Glutamatergic neuron (in vitro differentiated cells): ENCODE data around the gene SLC30A2. TPM values are rescaled to one million over a fixed set of nuclear protein-coding genes. Genes with fewer than 3 reads are reported as not detected.

Source experiments
- DNase-seq: peaks from one replicate; pipeline ENCODE4 v3.0.0; 2022
- H3K27ac Mint-ChIP-seq: one replicate; pipeline ENCODE4 v1.8.0; 2020; ENCODE audit warnings: mild to moderate bottlenecking, mixed read lengths, inconsistent platforms; ENCODE audit not compliant: unreplicated experiment
- H3K27me3 Mint-ChIP-seq: one replicate; pipeline ENCODE4 v1.8.0; 2020; ENCODE audit warnings: mild to moderate bottlenecking, moderate library complexity, mixed read lengths, inconsistent platforms; ENCODE audit not compliant: unreplicated experiment
- H3K36me3 Mint-ChIP-seq: one replicate; pipeline ENCODE4 v1.8.0; 2020; ENCODE audit warnings: mild to moderate bottlenecking, mixed read lengths, inconsistent platforms; ENCODE audit not compliant: unreplicated experiment
- H3K4me1 Mint-ChIP-seq: one replicate; pipeline ENCODE4 v1.8.0; 2020; ENCODE audit warnings: mild to moderate bottlenecking, low read depth, mixed read lengths, inconsistent platforms; ENCODE audit not compliant: unreplicated experiment
- H3K4me3 Mint-ChIP-seq: one replicate; pipeline ENCODE4 v1.8.0; 2020; ENCODE audit warnings: mild to moderate bottlenecking, mixed read lengths, inconsistent platforms; ENCODE audit not compliant: unreplicated experiment
- H3K9me3 Mint-ChIP-seq: one replicate; pipeline ENCODE4 v1.8.0; 2020; ENCODE audit warnings: mild to moderate bottlenecking, moderate library complexity, mixed read lengths, inconsistent platforms; ENCODE audit not compliant: unreplicated experiment
- total RNA-seq: library from RNA; stranded (reverse); fragmentation: NEBNext Ultra II Directional; extraction: Animal tissue kit (Norgen Biotek cat#: 25700); gene quantifications from one replicate; pipeline ENCODE4 v1.2.1, GENCODE V29; 2021; ENCODE audit not compliant: unreplicated experiment
- TF ChIP-seq, protein P1 (sequence below): fragments of 200-600 bp; sonication (generic); IDR thresholded peaks from one replicate; pipeline ENCODE4 v1.5.0; 2021; ENCODE audit not compliant: partially characterized antibody, unreplicated experiment

SLC30A2 gene
- total RNA-seq, 1 donor from 2014 or later = not detected

GRCh38 chr1:26017606-26018005 is 28.3 kb downstream of the SLC30A2 start:
- H3K36me3 Mint-ChIP-seq = no peaks in the 10 kb centered on the region
- TF ChIP-seq, protein P1, sequence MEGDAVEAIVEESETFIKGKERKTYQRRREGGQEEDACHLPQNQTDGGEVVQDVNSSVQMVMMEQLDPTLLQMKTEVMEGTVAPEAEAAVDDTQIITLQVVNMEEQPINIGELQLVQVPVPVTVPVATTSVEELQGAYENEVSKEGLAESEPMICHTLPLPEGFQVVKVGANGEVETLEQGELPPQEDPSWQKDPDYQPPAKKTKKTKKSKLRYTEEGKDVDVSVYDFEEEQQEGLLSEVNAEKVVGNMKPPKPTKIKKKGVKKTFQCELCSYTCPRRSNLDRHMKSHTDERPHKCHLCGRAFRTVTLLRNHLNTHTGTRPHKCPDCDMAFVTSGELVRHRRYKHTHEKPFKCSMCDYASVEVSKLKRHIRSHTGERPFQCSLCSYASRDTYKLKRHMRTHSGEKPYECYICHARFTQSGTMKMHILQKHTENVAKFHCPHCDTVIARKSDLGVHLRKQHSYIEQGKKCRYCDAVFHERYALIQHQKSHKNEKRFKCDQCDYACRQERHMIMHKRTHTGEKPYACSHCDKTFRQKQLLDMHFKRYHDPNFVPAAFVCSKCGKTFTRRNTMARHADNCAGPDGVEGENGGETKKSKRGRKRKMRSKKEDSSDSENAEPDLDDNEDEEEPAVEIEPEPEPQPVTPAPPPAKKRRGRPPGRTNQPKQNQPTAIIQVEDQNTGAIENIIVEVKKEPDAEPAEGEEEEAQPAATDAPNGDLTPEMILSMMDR = no peak
- no peaks in the 10 kb centered on the region for H3K9me3 Mint-ChIP-seq
- DNase-seq = no peak
- H3K27me3 Mint-ChIP-seq = peaks cover 10% of the 10 kb centered on the region
- peaks cover 24% of the 10 kb centered on the region for H3K4me1 Mint-ChIP-seq
- peak overlapping the region; percentile 68 for H3K27ac Mint-ChIP-seq
- no peak overlapping the region for H3K4me3 Mint-ChIP-seq

GRCh38 chr1:26016953-26017545 is 28.9 kb downstream of the SLC30A2 start:
- peak overlapping the region; percentile 80 for H3K27ac Mint-ChIP-seq
- H3K36me3 Mint-ChIP-seq = no peaks in the 10 kb centered on the region
- no peaks in the 10 kb centered on the region for H3K9me3 Mint-ChIP-seq

GRCh38 chr1:26016258-26016952 is 29.5 kb downstream of the SLC30A2 start:
- no peaks in the 10 kb centered on the region for H3K9me3 Mint-ChIP-seq
- H3K4me3 Mint-ChIP-seq = peak overlapping the region; percentile 15
- TF ChIP-seq, protein P1 = no peak
- peaks cover 8% of the 10 kb centered on the region for H3K27me3 Mint-ChIP-seq
- no peaks in the 10 kb centered on the region for H3K36me3 Mint-ChIP-seq
- H3K4me1 Mint-ChIP-seq = peaks cover 20% of the 10 kb centered on the region
- no peak for DNase-seq
- H3K27ac Mint-ChIP-seq = peak overlapping the region; percentile 80

More at GRCh38 chr1:26016953-26017545, 28.9 kb downstream of the SLC30A2 start:
- Mint-ChIP-seq H3K27me3 (peaks cover 10% of the 10 kb centered on the region), H3K4me3 (no peak overlapping the region), H3K4me1 (peaks cover 24% of the 10 kb centered on the region)
- TF ChIP-seq, protein P1 = no peak
- no peak for DNase-seq

DNA sequence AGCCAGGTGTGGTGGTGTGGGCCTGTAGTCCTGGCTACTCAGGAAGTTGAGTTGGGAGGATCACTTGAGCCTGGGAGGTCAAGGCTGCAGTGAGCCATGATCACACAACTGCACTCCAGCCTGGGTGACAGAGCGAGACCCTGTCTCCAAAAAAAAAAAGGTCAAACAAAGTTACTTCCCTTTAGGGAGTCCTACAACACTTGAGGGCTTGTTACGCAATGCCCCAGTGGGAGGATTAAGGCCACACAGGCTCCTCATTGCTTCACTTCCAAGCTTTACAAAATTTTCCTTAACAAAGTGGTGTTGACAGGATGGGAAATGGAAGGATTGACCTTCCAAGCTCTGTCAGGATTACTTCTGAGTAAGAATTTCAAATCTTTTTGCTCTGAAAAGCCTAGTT is 30.6 kb downstream of the SLC30A2 start:
- no peak overlapping the region for H3K27ac Mint-ChIP-seq
- no peaks in the 10 kb centered on the region for H3K9me3 Mint-ChIP-seq
- TF ChIP-seq, protein P1 = no peak
- peaks cover 8% of the 10 kb centered on the region for H3K27me3 Mint-ChIP-seq
- peaks cover 18% of the 10 kb centered on the region for H3K4me1 Mint-ChIP-seq
- no peaks in the 10 kb centered on the region for H3K36me3 Mint-ChIP-seq
- H3K4me3 Mint-ChIP-seq = no peak overlapping the region
- no peak for DNase-seq

GRCh38 chr1:26014179-26014578 is 31.7 kb downstream of the SLC30A2 start:
- H3K4me1 Mint-ChIP-seq = peaks cover 17% of the 10 kb centered on the region
- peaks cover 8% of the 10 kb centered on the region for H3K27me3 Mint-ChIP-seq
- H3K36me3 Mint-ChIP-seq = no peaks in the 10 kb centered on the region
- peaks cover 2% of the 10 kb centered on the region for H3K9me3 Mint-ChIP-seq
- no peak for DNase-seq
- no peak overlapping the region for H3K4me3 Mint-ChIP-seq
- TF ChIP-seq, protein P1 = no peak
- no peak overlapping the region for H3K27ac Mint-ChIP-seq
